GM12878 (cell line): Measurements from ENCODE around the gene MED6. TPM values are rescaled to one million over a fixed set of nuclear protein-coding genes. Genes with fewer than 3 reads are reported as not detected.

Experiments used
- ATAC-seq: fragments of 200-7000 bp; cut with Tn5 transposase; 3 replicates; pipeline ENCODE4 v1.9.1; 2020; ENCODE audit warnings: mild to moderate bottlenecking, moderate library complexity
- BruUV-seq: library from RNA; stranded (reverse); fragments of 400-500 nt; replicated peaks from 2 replicates; lab custom pipeline; 2021; lab: Mats Ljungman, UMichigan
- CTCF ChIA-PET: fragments of 300-600 bp; sonication (Branson Sonifier 250); formaldehyde crosslinking; extraction: SDS; loops from one replicate; lab custom pipeline; 2021; ENCODE audit warnings: inconsistent platforms; lab: Yijun Ruan, JAX
- POLR2A ChIA-PET: fragments of 350-600 bp; formaldehyde crosslinking; extraction: SDS; loops from one replicate; lab custom pipeline; 2021; ENCODE audit warnings: inconsistent platforms; lab: Charles Lee
- RAD21 ChIA-PET: fragments of 300-600 bp; sonication (Branson Sonifier 250); formaldehyde crosslinking; loops from one replicate; lab custom pipeline; 2023; ENCODE audit warnings: antibody characterized with exemption; ENCODE audit not compliant: unreplicated experiment; lab: Charles Lee
- SMC1A ChIA-PET: fragments of 300-600 bp; sonication (Branson Sonifier 250); formaldehyde crosslinking; loops from one replicate; lab custom pipeline; 2023; ENCODE audit not compliant: unreplicated experiment, uncharacterized antibody; lab: Charles Lee
- DNase-seq: peaks from one replicate; pipeline ENCODE4 v3.0.0-alpha.2; 2011; ENCODE audit warnings: low read depth, low spot score
- FAIRE-seq: peaks from 3 replicates; lab custom pipeline; 2011; peaks lifted over from hg19 to GRCh38; lab: Jason Lieb, UNC
- H2AFZ ChIP-seq: 2 replicates; pipeline ENCODE4 v1.6.0; 2011; ENCODE audit warnings: low read depth, low read length, control low read depth; ENCODE audit not compliant: control insufficient read depth
- H3K27ac ChIP-seq: 2 replicates; pipeline ENCODE4 v1.5.1; 2011; ENCODE audit warnings: control low read depth; ENCODE audit not compliant: control insufficient read depth, insufficient read depth
- H3K27me3 ChIP-seq, 2 experiments: replicated peaks in 1 of 2; 2 replicates each; pipeline versions ENCODE4 v1.6.0 to v1.6.1; 2011; ENCODE audit warnings: low read length in 1 of 2; ENCODE audit not compliant: control insufficient read depth in 2 of 2, insufficient read depth in 2 of 2
- H3K36me3 ChIP-seq, 2 experiments: 2 replicates each; pipeline ENCODE4 v1.5.1; 2011; ENCODE audit warnings: low read length in 1 of 2; ENCODE audit not compliant: control insufficient read depth in 2 of 2, insufficient read depth in 2 of 2
- H3K4me1 ChIP-seq: 2 replicates; pipeline ENCODE4 v1.6.1; 2011; ENCODE audit warnings: mild to moderate bottlenecking, low read length, moderate library complexity, mixed read lengths; ENCODE audit not compliant: control insufficient read depth, insufficient read depth
- H3K4me2 ChIP-seq: 2 replicates; pipeline ENCODE4 v1.6.0; 2011; ENCODE audit warnings: control low read depth; ENCODE audit not compliant: control insufficient read depth, insufficient read depth
- H3K4me3 ChIP-seq: fragments of 200-600 bp; sonication (generic); 2 replicates; pipeline ENCODE4 v1.5.1; 2016
- H3K79me2 ChIP-seq: 2 replicates; pipeline ENCODE4 v1.6.0; 2011; ENCODE audit warnings: low read length; ENCODE audit not compliant: control insufficient read depth, insufficient read depth
- H3K9ac ChIP-seq: 2 replicates; pipeline ENCODE4 v1.8.0; 2011; ENCODE audit warnings: low read length, control low read depth, mixed read lengths; ENCODE audit not compliant: control insufficient read depth, insufficient read depth
- H3K9me3 ChIP-seq: replicated peaks from 3 replicates; pipeline ENCODE4 v1.5.1; 2011; ENCODE audit warnings: mild to moderate bottlenecking, low read length; ENCODE audit not compliant: control insufficient read depth, insufficient read depth
- H4K20me1 ChIP-seq: 2 replicates; pipeline ENCODE4 v1.6.0; 2011; ENCODE audit not compliant: control insufficient read depth, insufficient read depth
- CEBPB ChIP-seq, 2 experiments: fragments of 150-350 bp in 1 of 2; IDR thresholded peaks; 2 replicates each; pipeline ENCODE4 v1.6.1; 2012 to 2014; ENCODE audit warnings: low read depth in 2 of 2, low read length in 2 of 2, borderline replicate concordance in 1 of 2, inconsistent platforms in 1 of 2
- CHD4 ChIP-seq: fragments of 200-600 bp; sonication (generic); IDR thresholded peaks from 2 replicates; pipeline ENCODE4 v1.6.1; 2016; ENCODE audit warnings: mild to moderate bottlenecking
- IRF3 ChIP-seq: fragments of 450-650 bp; IDR thresholded peaks from 2 replicates; pipeline ENCODE4 v1.6.1; 2014; ENCODE audit warnings: mild to moderate bottlenecking
- MLLT1 ChIP-seq: fragments of 450-650 bp; IDR thresholded peaks from 2 replicates; pipeline ENCODE4 v1.6.1; 2016; ENCODE audit warnings: mild to moderate bottlenecking
- NR2C2 ChIP-seq: IDR thresholded peaks from 2 replicates; pipeline ENCODE4 v1.6.1; 2011; ENCODE audit warnings: borderline replicate concordance, low read depth; ENCODE audit not compliant: control insufficient read depth, insufficient read length
- NRF1 ChIP-seq: conservative IDR thresholded peaks from 2 replicates; pipeline ENCODE4 v1.6.1; 2011; ENCODE audit warnings: mild to moderate bottlenecking, low read depth, low read length, improper control_type of control experiment
- SMAD1 ChIP-seq: fragments of 450-650 bp; IDR thresholded peaks from 2 replicates; pipeline ENCODE4 v1.6.1; 2018; ENCODE audit warnings: mild to moderate bottlenecking, low read depth; ENCODE audit not compliant: partially characterized antibody
- SRF ChIP-seq, 2 experiments: IDR thresholded peaks; 2 replicates each; pipeline ENCODE4 v1.6.1; 2011; ENCODE audit warnings: low read depth in 2 of 2, low read length in 2 of 2, mild to moderate bottlenecking in 1 of 2, moderate library complexity in 1 of 2
- ZNF207 ChIP-seq: fragments of 450-650 bp; IDR thresholded peaks from 2 replicates; pipeline ENCODE4 v1.6.1; 2014; ENCODE audit warnings: antibody characterized with exemption, mild to moderate bottlenecking, borderline replicate concordance
- WGBS: methylation state at CpG from one replicate; pipeline ENCODE4 v1.1.6; 2016; ENCODE audit warnings: low lambda C conversion rate; ENCODE audit not compliant: insufficient replicate concordance, insufficient coverage; ENCODE audit errors: missing lambda C conversion rate; 5-methylcytosine and 5-hydroxymethylcytosine counted together
- in situ Hi-C: fragments of 300-500 bp; cut with MboI; formaldehyde crosslinking; loops from 9 replicates; pipeline ENCODE4 v1.14.3; 2018; ENCODE audit warnings: mixed read lengths
- intact Hi-C: fragments of 100-400 bp; cut with micrococcal nuclease; formaldehyde crosslinking; loops from one replicate; pipeline ENCODE4 v1.14.2; 2022; ENCODE audit not compliant: unreplicated experiment
- polyA plus RNA-seq, 11 experiments: library from polyadenylated mRNA; depleted of rRNA in 4 of 11; unstranded in 6 of 11; stranded (reverse) in 5 of 11; fragments of >200 nt; fragmentation: Nextera tagmentation in 4 of 11; fragmentation: Illumina TruSeq in 1 of 11; extraction: Ambion mirVana in 4 of 11; extraction: Trizol in 1 of 11; gene quantifications; 1 replicate in 1 of 11; 2 replicates in 10 of 11; pipeline versions ENCODE4 v1.2.1 to v1.2.3, GENCODE V29; 2011 to 2016; ENCODE audit warnings: inconsistent platforms in 2 of 11, missing spikeins in 2 of 11, low read depth in 1 of 11
- total RNA-seq, 4 experiments: library from RNA; depleted of rRNA in 3 of 4; stranded (reverse); fragments of >200 nt in 3 of 4; fragmentation: Illumina TruSeq in 1 of 4; extraction: Trizol in 1 of 4; gene quantifications; 2 replicates each; pipeline versions ENCODE4 v1.2.1 to v1.2.3, GENCODE V29; 2013 to 2021

Gene MED6
- total and polyA plus RNA-seq, 10 of the 15 experiments (the other 5 are each of a cell fraction or from before 2014, with no cell fraction given): 29.2 to 74.9 (median 46.2) TPM

- H3K4me1 ChIP-seq: 0 out of 2 replicates have a peak, but pooled peaks cover 5% of the 10 kb centered on the region
- no peaks in the 10 kb centered on the region for H4K20me1 ChIP-seq
- H3K4me3 ChIP-seq: no peak overlapping the region
- ChIA-PET SMC1A (interaction anchor here (1.4 kb wide), 1 partner anchor 111 kb away, joined by 3 read pairs; no protein-coding TSS in a partner anchor), POLR2A (no interaction called here), CTCF (no interaction called here), RAD21 (interaction anchor here (0.6 kb wide), 1 partner anchor 75 kb away, joined by 3 read pairs; no protein-coding TSS in a partner anchor)
- DNase-seq (no peak), ATAC-seq (no peak)
- H3K9ac ChIP-seq: no peak overlapping the region
- no peaks in the 10 kb centered on the region for H3K9me3 ChIP-seq
- no TSS peak for BruUV-seq
- no peak overlapping the region for H3K4me2 ChIP-seq
- peaks cover 26% of the 10 kb centered on the region for H3K79me2 ChIP-seq
- intact Hi-C loops: no loop called here
- no peak overlapping the region for H2AFZ ChIP-seq
- no peak overlapping the region for H3K27ac ChIP-seq
- in situ Hi-C loops: no loop called here
- no peak for TF ChIP-seq SMAD1
- TF ChIP-seq MLLT1: no peak
- TF ChIP-seq NR2C2: no peak
- TF ChIP-seq CEBPB (IDR thresholded peaks at IDR 0.05; ENCODE audit: borderline replicate concordance in 1 of 2, low read depth in 2 of 2, low read length in 2 of 2): no peak
- TF ChIP-seq IRF3: no peak
- TF ChIP-seq CHD4: no peak
- TF ChIP-seq ZNF207: no peak
- no peak for TF ChIP-seq NRF1
- no peak for TF ChIP-seq SRF (IDR thresholded peaks at IDR 0.05; ENCODE audit: low read depth in 2 of 2, low read length in 2 of 2)
- TF ChIP-seq, all 136 proteins: peak for 0
- Histone ChIP-seq H3K36me3 (peaks cover 13 to 30% of the 10 kb centered on the region in 2 experiments), H3K27me3 (no peaks in the 10 kb centered on the region)
- WGBS: 95% methylated on average over 9 of the region's 9 CpGs
- FAIRE-seq: no peak
Observed at GRCh38 chr14:70594461-70594860, 6.0 kb downstream of the MED6 start.
